NCI-H510A (cell line): ENCODE measurements around the gene PGPEP1.
"Not testable (repeated sequence)": the region's sequence is repeated elsewhere in the genome, so short reads cannot be mapped to it uniquely, and the experiment has no call there.

Experiments used
- DNase-seq: peaks from one replicate; lab custom pipeline; 2025; lab: John Stamatoyannopoulos, UW

Gene PGPEP1

GRCh38 chr19:18308051-18308947 lies 32.1 kb upstream of the PGPEP1 start:
- no peak for DNase-seq

- DNase-seq, result no peak
These were observed 31.5 kb upstream of the PGPEP1 start for GRCh38 chr19:18308948-18309325.

GRCh38 chr19:18309525-18310064 lies 30.8 kb upstream of the PGPEP1 start:
- no peak for DNase-seq

- DNase-seq, result no peak
These were observed 30.1 kb upstream of the PGPEP1 start for GRCh38 chr19:18310118-18310909.

- DNase-seq, result no peak
These were observed 29.4 kb upstream of the PGPEP1 start for GRCh38 chr19:18310966-18311365.

GRCh38 chr19:18311502-18312091 lies 28.8 kb upstream of the PGPEP1 start:
- no peak for DNase-seq

GRCh38 chr19:18312092-18312534 lies 28.3 kb upstream of the PGPEP1 start:
- DNase-seq, result no peak

- DNase-seq, result no peak
These were observed 27.0 kb upstream of the PGPEP1 start for GRCh38 chr19:18313398-18313797.

- DNase-seq, result no peak
These were observed 22.2 kb upstream of the PGPEP1 start for GRCh38 chr19:18317961-18318800.

GRCh38 chr19:18319591-18320135 lies 20.7 kb upstream of the PGPEP1 start:
- no peak for DNase-seq

- DNase-seq, result no peak
These were observed 19.3 kb upstream of the PGPEP1 start for GRCh38 chr19:18320865-18321733.

- DNase-seq, result no peak
These were observed 18.7 kb upstream of the PGPEP1 start for GRCh38 chr19:18321734-18322102.

GRCh38 chr19:18322318-18322758 lies 18.1 kb upstream of the PGPEP1 start:
- DNase-seq, result peak; percentile 29

GRCh38 chr19:18322759-18323460 lies 17.5 kb upstream of the PGPEP1 start, which contains the start of gene LSM4:
TSS of gene LSM4 (minus strand) at chr19:18323076. CDS start at chr19:18323020, 56 bp downstream.
- peak; percentile 99 for DNase-seq

- not testable (repeated sequence) for DNase-seq
These were observed 16.0 kb upstream of the PGPEP1 start for GRCh38 chr19:18324373-18324731.

GRCh38 chr19:18326772-18327171 lies 13.6 kb upstream of the PGPEP1 start:
- no peak for DNase-seq

GRCh38 chr19:18328340-18329034 lies 11.9 kb upstream of the PGPEP1 start:
- DNase-seq, result peak; percentile 91

- DNase-seq, result no peak
These were observed 11.4 kb upstream of the PGPEP1 start for GRCh38 chr19:18329035-18329376.

- DNase-seq, result no peak
These were observed 9.5 kb upstream of the PGPEP1 start for GRCh38 chr19:18330868-18331267.
